PC-9 (cell line): ENCODE results near the gene NCOA3. TPM values are rescaled to one million over a fixed set of nuclear protein-coding genes. Genes with fewer than 3 reads are reported as not detected.

Source experiments
- BruUV-seq: library from RNA; stranded (reverse); fragments of 400-500 nt; replicated peaks from 2 replicates; lab custom pipeline; 2021; lab: Mats Ljungman, UMichigan
- CTCF ChIA-PET: fragments of 300-600 bp; sonication (Branson Sonifier 250); formaldehyde crosslinking; loops from one replicate; lab custom pipeline; 2022; ENCODE audit warnings: antibody characterized with exemption; lab: Charles Lee
- POLR2A ChIA-PET: fragments of 300-600 bp; sonication (Branson Sonifier 250); formaldehyde crosslinking; loops from one replicate; lab custom pipeline; 2022; ENCODE audit warnings: antibody characterized with exemption; ENCODE audit not compliant: unreplicated experiment; lab: Charles Lee
- DNase-seq, 2 experiments: peaks; one replicate each; pipeline versions ENCODE4 v3.0.0 to v3.0.0-alpha.2; 2015 to 2022; ENCODE audit warnings: mixed read lengths in 1 of 2
- H2AFZ ChIP-seq: fragments of 200-600 bp; sonication (generic); 2 replicates; pipeline ENCODE4 v1.8.1; 2017; ENCODE audit warnings: antibody characterized with exemption
- H3F3A ChIP-seq: fragments of 200-600 bp; sonication (generic); 2 replicates; pipeline ENCODE4 v1.8.1; 2017; ENCODE audit warnings: antibody characterized with exemption, mild to moderate bottlenecking, low read depth; ENCODE audit not compliant: insufficient read depth
- H3K27ac ChIP-seq: fragments of 200-600 bp; sonication (generic); 2 replicates; pipeline ENCODE4 v1.6.1; 2016; ENCODE audit warnings: mixed run types
- H3K27me3 ChIP-seq: fragments of 200-600 bp; sonication (generic); 2 replicates; pipeline ENCODE4 v1.6.1; 2016; ENCODE audit warnings: low read depth, mixed run types; ENCODE audit not compliant: insufficient read depth
- H3K36me3 ChIP-seq: fragments of 200-600 bp; sonication (generic); 2 replicates; pipeline ENCODE4 v1.6.1; 2016; ENCODE audit warnings: low read depth, mixed run types
- H3K4me1 ChIP-seq: fragments of 200-600 bp; sonication (generic); replicated peaks from 2 replicates; pipeline ENCODE4 v1.6.1; 2016; ENCODE audit warnings: mixed run types; ENCODE audit not compliant: insufficient read depth
- H3K4me2 ChIP-seq: fragments of 200-600 bp; sonication (generic); 2 replicates; pipeline ENCODE4 v1.6.1; 2017; ENCODE audit warnings: mixed run types
- H3K4me3 ChIP-seq: fragments of 200-600 bp; sonication (generic); 2 replicates; pipeline ENCODE4 v1.6.1; 2016; ENCODE audit warnings: mixed run types
- H3K79me2 ChIP-seq: fragments of 200-600 bp; sonication (generic); 2 replicates; pipeline ENCODE4 v1.6.1; 2017; ENCODE audit warnings: low read depth, mixed run types
- H3K9me2 ChIP-seq: fragments of 200-600 bp; sonication (generic); 2 replicates; pipeline ENCODE4 v1.8.1; 2017; ENCODE audit warnings: mild to moderate bottlenecking; ENCODE audit not compliant: insufficient read depth
- H3K9me3 ChIP-seq: fragments of 200-600 bp; sonication (generic); 2 replicates; pipeline ENCODE4 v1.8.1; 2016; ENCODE audit warnings: low read depth; ENCODE audit not compliant: insufficient read depth
- H4K20me1 ChIP-seq: fragments of 200-600 bp; sonication (generic); 2 replicates; pipeline ENCODE4 v1.8.1; 2017; ENCODE audit not compliant: insufficient read depth
- EZH2 ChIP-seq: fragments of 200-600 bp; sonication (generic); IDR thresholded peaks from 2 replicates; pipeline ENCODE4 v1.8.0; 2017; ENCODE audit warnings: antibody characterized with exemption, low read depth
- intact Hi-C: fragments of 100-400 bp; cut with micrococcal nuclease; formaldehyde crosslinking; loops from one replicate; pipeline ENCODE4 v1.10.0; 2022; ENCODE audit not compliant: unreplicated experiment
- total RNA-seq: library from RNA; stranded (reverse); gene quantifications from 2 replicates; pipeline ENCODE4 v1.2.3, GENCODE V29; 2021
- TF ChIP-seq, protein P1 (sequence below): fragments of 200-600 bp; sonication (generic); conservative IDR thresholded peaks from 2 replicates; pipeline ENCODE4 v1.6.1; 2017; ENCODE audit warnings: mixed run types, antibody characterized with exemption, mild to moderate bottlenecking, moderate library complexity

NCOA3 gene
- total RNA-seq, 1 experiment from 2014 or later = 78.0 TPM

DNA sequence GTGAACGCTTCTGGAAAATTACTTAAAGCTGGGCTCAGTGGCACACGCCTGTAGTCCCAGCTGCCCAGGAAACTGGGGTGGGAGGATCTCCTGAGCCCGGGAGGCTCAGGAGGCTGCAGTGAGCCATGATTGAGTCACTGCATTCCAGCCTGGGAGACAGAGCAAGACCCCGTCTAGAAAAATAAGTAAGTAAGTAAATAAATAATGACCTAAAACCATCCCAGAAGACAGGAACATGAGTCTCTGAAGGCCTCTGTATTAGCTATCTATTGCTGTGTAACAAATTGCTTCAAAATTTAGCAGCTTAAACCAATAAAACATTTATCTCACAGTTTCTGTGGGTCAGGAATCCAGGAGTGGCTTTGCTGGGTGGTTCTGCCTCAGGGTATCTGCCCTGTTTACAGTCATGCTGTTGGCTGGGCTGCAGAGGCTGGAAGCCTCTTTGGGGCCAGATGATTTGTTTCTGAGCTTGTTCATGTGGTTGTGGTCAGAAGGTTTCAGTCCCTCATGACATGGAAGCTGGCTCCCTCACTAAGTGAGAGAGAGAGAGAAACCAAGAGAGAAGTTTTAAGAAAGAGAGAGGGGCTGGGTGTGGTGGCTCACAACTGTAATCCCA lies 48.4 kb upstream of the NCOA3 start:
- Histone ChIP-seq H3K9me2 (no peaks in the 10 kb centered on the region), H3K4me3 (peak overlapping the region; percentile 10; the same call in 1 of the 2 replicates), H3K27ac (peak overlapping the region; percentile 93), H2AFZ (0 out of 2 replicates have a peak overlapping the region, but pooled peaks have one; percentile 1), H4K20me1 (no peaks in the 10 kb centered on the region), H3F3A (peaks cover 62% of the 10 kb centered on the region), H3K9me3 (no peaks in the 10 kb centered on the region), H3K27me3 (no peaks in the 10 kb centered on the region), H3K4me1 (peaks cover 66% of the 10 kb centered on the region), H3K79me2 (no peaks in the 10 kb centered on the region), H3K4me2 (peak overlapping the region; percentile 69), H3K36me3 (no peaks in the 10 kb centered on the region)
- no peak for TF ChIP-seq EZH2
- TF ChIP-seq, protein P1, sequence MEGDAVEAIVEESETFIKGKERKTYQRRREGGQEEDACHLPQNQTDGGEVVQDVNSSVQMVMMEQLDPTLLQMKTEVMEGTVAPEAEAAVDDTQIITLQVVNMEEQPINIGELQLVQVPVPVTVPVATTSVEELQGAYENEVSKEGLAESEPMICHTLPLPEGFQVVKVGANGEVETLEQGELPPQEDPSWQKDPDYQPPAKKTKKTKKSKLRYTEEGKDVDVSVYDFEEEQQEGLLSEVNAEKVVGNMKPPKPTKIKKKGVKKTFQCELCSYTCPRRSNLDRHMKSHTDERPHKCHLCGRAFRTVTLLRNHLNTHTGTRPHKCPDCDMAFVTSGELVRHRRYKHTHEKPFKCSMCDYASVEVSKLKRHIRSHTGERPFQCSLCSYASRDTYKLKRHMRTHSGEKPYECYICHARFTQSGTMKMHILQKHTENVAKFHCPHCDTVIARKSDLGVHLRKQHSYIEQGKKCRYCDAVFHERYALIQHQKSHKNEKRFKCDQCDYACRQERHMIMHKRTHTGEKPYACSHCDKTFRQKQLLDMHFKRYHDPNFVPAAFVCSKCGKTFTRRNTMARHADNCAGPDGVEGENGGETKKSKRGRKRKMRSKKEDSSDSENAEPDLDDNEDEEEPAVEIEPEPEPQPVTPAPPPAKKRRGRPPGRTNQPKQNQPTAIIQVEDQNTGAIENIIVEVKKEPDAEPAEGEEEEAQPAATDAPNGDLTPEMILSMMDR = no peak
- BruUV-seq = TSS peak; percentile 63
- CTCF ChIA-PET = interaction anchor here (1.1 kb wide), 1 partner anchor 69 kb away, joined by 5 read pairs; no protein-coding TSS in a partner anchor
- POLR2A ChIA-PET = interaction anchor here (0.5 to 0.6 kb wide), 2 partner anchors 22 to 47 kb away, joined by 3 to 8 read pairs; no protein-coding TSS in a partner anchor
- DNase-seq = peak; percentile 52 to 92
- intact Hi-C loops = no loop called here

DNA sequence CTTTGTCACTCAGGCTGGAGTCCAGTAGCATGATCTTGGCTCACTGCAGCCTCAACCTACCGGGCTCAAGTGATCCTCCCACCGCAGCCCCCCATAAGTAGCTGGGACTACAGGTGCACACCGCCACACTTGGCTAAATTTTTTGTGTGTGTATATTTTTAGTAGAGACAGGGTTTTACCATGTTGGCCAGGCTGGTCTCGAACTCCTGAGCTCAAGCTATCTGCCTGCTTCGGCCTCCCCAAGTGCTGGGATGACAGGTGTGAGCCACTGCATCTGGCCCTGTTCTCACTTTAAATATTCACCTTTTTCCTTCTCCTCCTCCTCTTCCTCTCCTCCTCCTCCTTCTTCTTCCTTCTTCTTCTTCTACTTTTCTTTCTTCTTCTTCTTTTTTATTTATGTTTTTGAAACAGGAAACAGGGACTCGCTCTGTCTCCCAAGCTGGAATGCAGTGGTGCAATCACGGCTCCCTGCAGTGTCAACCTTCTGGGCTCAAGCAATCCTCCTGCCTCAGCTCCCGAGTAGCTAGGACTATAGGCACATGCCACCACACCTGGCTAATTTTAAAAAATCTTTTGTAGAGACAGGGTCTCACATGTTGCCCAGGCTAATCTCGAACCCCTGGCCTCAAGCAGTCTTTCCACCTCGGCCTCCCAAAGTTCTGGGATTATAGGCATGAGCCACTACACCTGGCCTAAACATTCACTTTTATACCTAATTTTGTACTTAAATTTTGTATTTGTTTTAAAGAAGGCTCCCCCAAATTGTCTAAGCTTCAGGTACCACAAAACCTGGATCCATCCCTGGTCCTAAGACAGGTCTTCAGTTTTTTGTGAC lies 47.2 kb upstream of the NCOA3 start:
- POLR2A ChIA-PET = interaction anchor here (0.6 kb wide), 1 partner anchor 47 kb away, joined by 3 read pairs; no protein-coding TSS in a partner anchor
- H4K20me1 ChIP-seq = no peaks in the 10 kb centered on the region
- CTCF ChIA-PET = no interaction called here
- intact Hi-C loops = no loop called here
- H2AFZ ChIP-seq = peak overlapping the region; percentile 8; the same call in 1 of the 2 replicates
- no peaks in the 10 kb centered on the region for H3K9me3 ChIP-seq
- peak overlapping the region; percentile 20; the same call in 1 of the 2 replicates for H3K4me3 ChIP-seq
- H3K9me2 ChIP-seq = no peaks in the 10 kb centered on the region
- H3K4me2 ChIP-seq = peak overlapping the region; percentile 69
- no peaks in the 10 kb centered on the region for H3K79me2 ChIP-seq
- peaks cover 66% of the 10 kb centered on the region for H3F3A ChIP-seq
- H3K27ac ChIP-seq = peak overlapping the region; percentile 93
- H3K4me1 ChIP-seq = peaks cover 68% of the 10 kb centered on the region
- DNase-seq = peak in 1 of 2 experiments; percentile 70
- H3K27me3 ChIP-seq = no peaks in the 10 kb centered on the region
- H3K36me3 ChIP-seq = no peaks in the 10 kb centered on the region
- TF ChIP-seq EZH2 = no peak
- TF ChIP-seq, protein P1 = no peak
- no TSS peak for BruUV-seq
